HG02852 (cell line): ENCODE results near the gene ICOS.

Source experiments
- ATAC-seq: cut with Tn5 transposase; IDR thresholded peaks from one replicate; pipeline ENCODE4 v1.9.1; 2021; ENCODE audit warnings: mild to moderate bottlenecking, moderate library complexity; ENCODE audit not compliant: unreplicated experiment

ICOS gene

DNA sequence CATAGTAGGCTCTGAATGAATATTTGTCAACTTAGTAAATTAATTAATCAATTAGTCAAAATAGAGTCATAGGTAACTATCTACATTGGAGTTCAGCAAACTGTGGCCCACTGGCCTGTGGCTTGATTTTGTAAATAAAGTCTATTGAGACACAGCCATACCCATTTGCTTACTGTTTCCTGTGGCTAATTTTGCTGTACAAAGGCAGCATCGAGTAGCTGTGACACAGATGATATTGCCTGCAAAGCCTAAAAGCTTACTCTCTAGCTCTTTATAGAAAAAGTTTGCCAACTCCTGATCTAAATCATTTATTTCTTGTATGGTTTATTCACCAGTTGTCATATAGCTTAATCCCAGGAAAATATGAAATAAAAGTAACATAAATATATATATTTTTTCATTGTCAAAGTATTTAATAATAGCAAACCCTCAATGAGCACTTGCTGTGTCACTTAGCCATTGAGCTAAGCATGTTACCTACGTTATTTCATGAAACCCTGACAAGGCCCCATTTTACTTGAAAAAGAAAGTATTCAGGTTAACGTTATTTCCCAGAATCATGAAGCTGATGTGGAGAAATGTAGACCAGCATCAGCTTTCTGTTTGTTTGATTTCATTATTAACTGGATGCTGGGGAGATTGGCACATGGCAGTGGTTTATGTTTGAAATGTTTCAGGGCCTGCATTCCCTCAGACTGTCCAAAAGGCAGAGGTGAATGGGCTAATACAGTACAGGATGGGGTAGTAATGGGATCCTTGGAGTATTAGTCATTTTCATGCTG lies 69.6 kb downstream of the ICOS start:
- no peak for ATAC-seq

DNA sequence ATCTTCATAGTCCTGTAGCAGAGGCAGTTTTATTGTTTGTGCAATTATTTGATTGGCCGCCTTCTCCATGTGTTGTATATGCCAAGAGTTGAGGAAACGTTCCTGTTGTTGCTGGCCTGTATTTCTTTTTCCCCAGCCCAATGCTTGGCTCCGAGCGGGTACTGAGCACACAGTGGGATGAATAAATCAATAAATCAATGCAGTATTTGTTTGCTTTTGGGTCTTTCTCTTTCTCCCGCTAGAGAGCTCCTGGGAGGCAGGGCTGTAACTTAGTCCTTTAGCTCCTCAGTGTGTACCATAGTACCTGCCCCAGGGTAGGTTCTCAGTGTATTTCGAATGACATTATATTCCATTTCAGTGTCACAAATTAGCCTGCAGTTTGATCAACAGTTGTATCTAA lies 71.8 kb downstream of the ICOS start:
- ATAC-seq: no peak

DNA sequence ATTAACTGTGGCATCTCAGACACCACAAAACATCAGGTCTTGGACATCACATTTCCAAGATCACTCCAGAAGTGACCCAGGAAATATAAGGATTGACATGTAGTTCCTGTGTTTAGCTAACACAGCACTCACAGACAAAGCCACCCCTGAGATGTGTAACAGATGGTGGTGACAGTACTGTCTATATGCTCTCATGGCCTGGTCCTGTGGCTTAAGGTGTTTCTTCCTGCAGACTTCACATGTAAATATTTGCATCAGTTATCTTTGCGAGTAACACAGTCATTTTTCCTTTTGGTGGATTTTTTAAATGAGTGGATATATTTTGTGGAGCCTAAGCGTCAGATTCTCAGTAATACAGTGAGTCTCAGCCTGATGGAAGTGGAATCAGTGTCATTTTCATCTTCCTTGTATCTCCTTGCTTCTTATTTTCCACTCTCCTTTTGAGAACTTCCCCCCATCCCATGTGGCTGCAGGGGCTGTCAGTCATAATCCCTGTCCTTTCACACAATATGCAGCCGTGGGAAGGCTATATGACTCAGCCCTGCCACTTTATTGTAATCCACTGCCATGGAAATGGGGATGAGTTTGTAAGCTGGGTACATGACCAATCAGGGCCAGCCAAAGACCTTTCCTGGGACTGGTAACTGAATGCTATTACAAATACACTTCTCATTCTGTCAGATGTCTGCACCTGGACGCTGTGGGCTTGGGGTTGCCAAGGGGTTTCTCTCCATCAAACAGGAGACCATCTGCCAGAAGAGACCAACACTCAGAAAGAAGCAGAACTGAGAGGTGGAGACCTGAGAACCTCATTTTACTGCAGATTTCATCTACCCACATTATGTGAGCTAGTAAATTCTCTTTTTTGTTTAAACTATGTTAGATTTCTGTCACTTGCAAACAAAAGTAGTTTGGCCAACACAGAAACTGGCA lies 74.3 kb downstream of the ICOS start:
- no peak for ATAC-seq
